IPS DF 6.9 (cell line): ENCODE results near the gene PIEZO1.

ENCODE experiments used
- DNase-seq: peaks from one replicate; pipeline ENCODE4 v3.0.0-alpha.2; 2013; ENCODE audit warnings: low read depth, low spot score
- H3K27ac ChIP-seq: one replicate; pipeline ENCODE4 v1.5.1; 2013; ENCODE audit warnings: low read length, control low read depth
- H3K27me3 ChIP-seq: 2 replicates; pipeline ENCODE4 v1.6.1; 2013; ENCODE audit warnings: mild to moderate bottlenecking, low read length; ENCODE audit not compliant: control insufficient read depth, insufficient read depth
- H3K36me3 ChIP-seq: 2 replicates; pipeline ENCODE4 v1.6.1; 2013; ENCODE audit warnings: low read length; ENCODE audit not compliant: control insufficient read depth, insufficient read depth
- H3K4me1 ChIP-seq: 2 replicates; pipeline ENCODE4 v1.6.1; 2013; ENCODE audit warnings: low read length; ENCODE audit not compliant: control insufficient read depth, insufficient read depth
- H3K4me3 ChIP-seq: 2 replicates; pipeline ENCODE4 v1.5.1; 2013; ENCODE audit warnings: mild to moderate bottlenecking, low read length
- H3K9me3 ChIP-seq: 2 replicates; pipeline ENCODE4 v1.6.1; 2013; ENCODE audit warnings: low read length, inconsistent platforms; ENCODE audit not compliant: control insufficient read depth, insufficient read depth
- WGBS: extraction: QIAGEN DNeasy Blood & Tissue Kit; methylation state at CpG from one replicate; pipeline ENCODE4 v1.1.7; 2013; ENCODE audit warnings: mixed read lengths, missing lambda C conversion rate; ENCODE audit not compliant: insufficient read length, insufficient coverage; 5-methylcytosine and 5-hydroxymethylcytosine counted together

PIEZO1 gene

GRCh38 chr16:88785106-88785924 lies at the start of gene PIEZO1:
TSS of gene PIEZO1 (minus strand) at chr16:88785220. CDS start at chr16:88784964, 256 bp downstream.
- peaks cover 4% of the 10 kb centered on the region for H3K4me1 ChIP-seq
- H3K9me3 ChIP-seq, result no peaks in the 10 kb centered on the region
- DNase-seq, result no peak
- no peak within 1 kb of the TSS for H3K27ac ChIP-seq
- H3K27me3 ChIP-seq, result no peaks in the 10 kb centered on the region
- peak within 1 kb of the TSS; percentile 62; the same call in 1 of the 2 replicates for H3K4me3 ChIP-seq
- WGBS, result no CpG with 5 or more reads among the region's 110 CpGs
- no peaks in the 10 kb centered on the region; the same call in 1 of the 2 replicates for H3K36me3 ChIP-seq

- H3K9me3 ChIP-seq, result no peaks in the 10 kb centered on the region
- H3K27ac ChIP-seq, result no peak overlapping the region
- no peaks in the 10 kb centered on the region for H3K4me1 ChIP-seq
- DNase-seq, result no peak
- H3K4me3 ChIP-seq, result no peak overlapping the region
- no CpG with 5 or more reads among the region's 13 CpGs for WGBS
- H3K27me3 ChIP-seq, result no peaks in the 10 kb centered on the region
- H3K36me3 ChIP-seq, result peaks cover 5% of the 10 kb centered on the region; the same call in 1 of the 2 replicates
Observed at GRCh38 chr16:88834670-88835069, 49.6 kb upstream of the PIEZO1 start.

GRCh38 chr16:88833086-88833485 lies 48.1 kb upstream of the PIEZO1 start:
- Histone ChIP-seq H3K36me3 (peaks cover 5% of the 10 kb centered on the region; the same call in 1 of the 2 replicates), H3K4me3 (no peak overlapping the region), H3K27ac (no peak overlapping the region), H3K9me3 (no peaks in the 10 kb centered on the region), H3K4me1 (no peaks in the 10 kb centered on the region), H3K27me3 (no peaks in the 10 kb centered on the region)
- no CpG with 5 or more reads among the region's 13 CpGs for WGBS
- DNase-seq, result no peak

GRCh38 chr16:88831838-88832237 lies 46.8 kb upstream of the PIEZO1 start:
- H3K36me3 ChIP-seq, result peaks cover 5% of the 10 kb centered on the region; the same call in 1 of the 2 replicates
- no peaks in the 10 kb centered on the region for H3K27me3 ChIP-seq
- H3K4me3 ChIP-seq, result no peak overlapping the region
- H3K4me1 ChIP-seq, result no peaks in the 10 kb centered on the region
- no peak overlapping the region for H3K27ac ChIP-seq
- WGBS, result no CpG with 5 or more reads among the region's 13 CpGs
- no peak for DNase-seq
- H3K9me3 ChIP-seq, result no peaks in the 10 kb centered on the region

GRCh38 chr16:88830783-88831182 lies 45.8 kb upstream of the PIEZO1 start:
- H3K27me3 ChIP-seq, result no peaks in the 10 kb centered on the region
- WGBS, result no CpG with 5 or more reads among the region's 14 CpGs
- H3K36me3 ChIP-seq, result peaks cover 2% of the 10 kb centered on the region; the same call in 1 of the 2 replicates
- no peaks in the 10 kb centered on the region for H3K4me1 ChIP-seq
- DNase-seq, result no peak
- H3K27ac ChIP-seq, result no peak overlapping the region
- H3K4me3 ChIP-seq, result no peak overlapping the region
- H3K9me3 ChIP-seq, result no peaks in the 10 kb centered on the region

- DNase-seq, result no peak
- no CpG with 5 or more reads among the region's 11 CpGs for WGBS
- Histone ChIP-seq H3K4me3 (no peak overlapping the region), H3K27me3 (no peaks in the 10 kb centered on the region), H3K27ac (no peak overlapping the region), H3K9me3 (no peaks in the 10 kb centered on the region), H3K36me3 (no peaks in the 10 kb centered on the region), H3K4me1 (no peaks in the 10 kb centered on the region)
Observed at GRCh38 chr16:88830258-88830657, 45.2 kb upstream of the PIEZO1 start.

- H3K4me3 ChIP-seq, result no peak overlapping the region
- no peaks in the 10 kb centered on the region; the same call in 1 of the 2 replicates for H3K36me3 ChIP-seq
- no peak for DNase-seq
- WGBS, result no CpG with 5 or more reads among the region's 24 CpGs
- H3K27ac ChIP-seq, result no peak overlapping the region
- no peaks in the 10 kb centered on the region for H3K9me3 ChIP-seq
- H3K4me1 ChIP-seq, result no peaks in the 10 kb centered on the region
- no peaks in the 10 kb centered on the region for H3K27me3 ChIP-seq
Observed at GRCh38 chr16:88828711-88829110, 43.7 kb upstream of the PIEZO1 start.

GRCh38 chr16:88827727-88828126 lies 42.7 kb upstream of the PIEZO1 start:
- no peak for DNase-seq
- Histone ChIP-seq H3K4me3 (no peak overlapping the region), H3K4me1 (no peaks in the 10 kb centered on the region), H3K36me3 (no peaks in the 10 kb centered on the region; the same call in 1 of the 2 replicates), H3K27ac (no peak overlapping the region), H3K27me3 (no peaks in the 10 kb centered on the region), H3K9me3 (no peaks in the 10 kb centered on the region)
- no CpG with 5 or more reads among the region's 21 CpGs for WGBS

- Histone ChIP-seq H3K27ac (no peak overlapping the region), H3K36me3 (no peaks in the 10 kb centered on the region; the same call in 1 of the 2 replicates), H3K9me3 (no peaks in the 10 kb centered on the region), H3K27me3 (no peaks in the 10 kb centered on the region), H3K4me3 (no peak overlapping the region), H3K4me1 (no peaks in the 10 kb centered on the region)
- DNase-seq, result no peak
- WGBS, result no CpG with 5 or more reads among the region's 26 CpGs
Observed at GRCh38 chr16:88826070-88826840, 41.2 kb upstream of the PIEZO1 start.

- Histone ChIP-seq H3K4me1 (no peaks in the 10 kb centered on the region), H3K27ac (no peak overlapping the region), H3K9me3 (no peaks in the 10 kb centered on the region), H3K36me3 (no peaks in the 10 kb centered on the region; the same call in 1 of the 2 replicates), H3K4me3 (no peak overlapping the region), H3K27me3 (no peaks in the 10 kb centered on the region)
- no peak for DNase-seq
- WGBS, result no CpG with 5 or more reads among the region's 12 CpGs
Observed at GRCh38 chr16:88825146-88825545, 40.1 kb upstream of the PIEZO1 start.
